H1 (cell line): ENCODE measurements around the gene GPR180. TPM values are rescaled to one million over a fixed set of nuclear protein-coding genes. Genes with fewer than 3 reads are reported as not detected.

Experiments used
- CTCF ChIA-PET: fragments of 300-600 bp; sonication (Branson Sonifier 250); formaldehyde crosslinking; loops from one replicate; lab custom pipeline; 2021; ENCODE audit not compliant: partially characterized antibody; lab: Charles Lee
- POLR2A ChIA-PET: fragments of 300-600 bp; sonication (Branson Sonifier 250); formaldehyde crosslinking; loops from one replicate; lab custom pipeline; 2021; ENCODE audit warnings: inconsistent platforms; ENCODE audit not compliant: partially characterized antibody; lab: Charles Lee
- DNase-seq, 2 experiments: peaks; one replicate each; pipeline versions ENCODE4 v3.0.0 to v3.0.0-alpha.2; 2010 to 2022; ENCODE audit warnings: low spot score in 2 of 2, low read depth in 1 of 2, mixed read lengths in 1 of 2
- FAIRE-seq: peaks from 2 replicates; lab custom pipeline; 2011; peaks lifted over from hg19 to GRCh38; lab: Jason Lieb, UNC
- H2AFZ ChIP-seq: 2 replicates; pipeline ENCODE4 v1.8.1; 2012; ENCODE audit warnings: low read length, inconsistent platforms
- H2AK5ac ChIP-seq: 2 replicates; pipeline ENCODE4 v1.6.1; 2013; ENCODE audit warnings: low read depth, low read length
- H2BK120ac ChIP-seq: replicated peaks from 2 replicates; pipeline ENCODE3; 2013; ENCODE audit warnings: low read depth, low read length, inconsistent platforms
- H2BK12ac ChIP-seq: 2 replicates; pipeline ENCODE4 v1.6.1; 2013; ENCODE audit warnings: low read depth, low read length
- H2BK15ac ChIP-seq: 2 replicates; pipeline ENCODE4 v1.6.1; 2013; ENCODE audit warnings: low read length
- H2BK20ac ChIP-seq: 2 replicates; pipeline ENCODE4 v1.6.1; 2013; ENCODE audit warnings: low read length
- H2BK5ac ChIP-seq: 2 replicates; pipeline ENCODE4 v1.6.1; 2013; ENCODE audit warnings: low read depth, low read length
- H3K14ac ChIP-seq: 2 replicates; pipeline ENCODE4 v1.6.1; 2013; ENCODE audit warnings: inconsistent platforms; ENCODE audit not compliant: insufficient read length
- H3K18ac ChIP-seq: 2 replicates; pipeline ENCODE4 v1.6.1; 2013; ENCODE audit warnings: low read length; ENCODE audit errors: extremely low read depth
- H3K23ac ChIP-seq: 2 replicates; pipeline ENCODE4 v1.6.1; 2013; ENCODE audit warnings: inconsistent platforms; ENCODE audit not compliant: insufficient read length
- H3K23me2 ChIP-seq: 2 replicates; pipeline ENCODE4 v1.6.1; 2013; ENCODE audit warnings: low read depth, low read length
- H3K27ac ChIP-seq: 2 replicates; pipeline ENCODE4 v1.6.1; 2011; ENCODE audit warnings: low read depth, low read length, inconsistent platforms
- H3K27me3 ChIP-seq, 4 experiments: replicated peaks in 1 of 4; 1 replicate in 1 of 4; 2 replicates in 3 of 4; pipeline versions ENCODE4 v1.6.1 to v1.8.1; 2011 to 2013; ENCODE audit warnings: low read length in 3 of 4, mild to moderate bottlenecking in 3 of 4, inconsistent platforms in 2 of 4, mixed read lengths in 2 of 4, moderate library complexity in 1 of 4; ENCODE audit not compliant: control insufficient read depth in 3 of 4, insufficient read depth in 3 of 4; ENCODE audit errors: extremely low read depth in 1 of 4
- H3K36me3 ChIP-seq, 4 experiments: 2 replicates each; pipeline versions ENCODE4 v1.6.1 to v1.8.1; 2011 to 2013; ENCODE audit warnings: mild to moderate bottlenecking in 4 of 4, low read length in 3 of 4, moderate library complexity in 2 of 4, control low read depth in 1 of 4, inconsistent platforms in 1 of 4; ENCODE audit not compliant: insufficient read depth in 4 of 4, control insufficient read depth in 2 of 4
- H3K4ac ChIP-seq: replicated peaks from 2 replicates; pipeline ENCODE3; 2013; ENCODE audit warnings: low read length, low read depth, mixed read lengths, inconsistent platforms; ENCODE audit not compliant: insufficient read length
- H3K4me1 ChIP-seq, 4 experiments: replicated peaks in 1 of 4; 1 replicate in 1 of 4; 2 replicates in 3 of 4; pipeline versions ENCODE4 v1.6.1 to v1.8.1; 2011 to 2013; ENCODE audit warnings: low read length in 3 of 4, inconsistent platforms in 2 of 4, mixed read lengths in 1 of 4; ENCODE audit not compliant: insufficient read depth in 4 of 4, control insufficient read depth in 3 of 4
- H3K4me2 ChIP-seq, 2 experiments: 2 replicates each; pipeline versions ENCODE4 v1.6.1 to v1.8.1; 2011 to 2013; ENCODE audit warnings: low read depth in 2 of 2, low read length in 2 of 2, control low read depth in 1 of 2, inconsistent platforms in 1 of 2, mild to moderate bottlenecking in 1 of 2; ENCODE audit not compliant: insufficient read depth in 1 of 2
- H3K4me3 ChIP-seq, 4 experiments: fragments of 200-600, 300-600 bp in 1 of 4; sonication (generic), shearing (Covaris generic), sonication (Bioruptor Twin) in 1 of 4; 2 replicates each; pipeline versions ENCODE4 v1.5.1 to v1.8.1; 2011 to 2016; ENCODE audit warnings: low read length in 4 of 4, low read depth in 3 of 4, control low read depth in 2 of 4, inconsistent platforms in 2 of 4, mild to moderate bottlenecking in 2 of 4, mixed read lengths in 1 of 4, moderate library complexity in 1 of 4; ENCODE audit not compliant: insufficient read depth in 2 of 4; ENCODE audit errors: extremely low read depth in 1 of 4
- H3K56ac ChIP-seq: replicated peaks from 2 replicates; pipeline ENCODE3; 2013; ENCODE audit warnings: low read depth, mild to moderate bottlenecking, mixed read lengths, low read length, inconsistent platforms; ENCODE audit not compliant: insufficient read length
- H3K79me1 ChIP-seq: 2 replicates; pipeline ENCODE4 v1.6.1; 2013; ENCODE audit warnings: low read depth, low read length, control low read depth
- H3K79me2 ChIP-seq, 2 experiments: 2 replicates each; pipeline versions ENCODE4 v1.6.1 to v1.8.1; 2012 to 2013; ENCODE audit warnings: low read length in 2 of 2, mild to moderate bottlenecking in 2 of 2, inconsistent platforms in 1 of 2; ENCODE audit not compliant: insufficient read depth in 2 of 2, control insufficient read depth in 1 of 2
- H3K9ac ChIP-seq, 4 experiments: replicated peaks in 1 of 4; 1 replicate in 1 of 4; 2 replicates in 3 of 4; pipeline versions ENCODE4 v1.6.1 to v1.8.1; 2011 to 2013; ENCODE audit warnings: low read depth in 3 of 4, low read length in 3 of 4, control low read depth in 2 of 4, mild to moderate bottlenecking in 2 of 4, moderate library complexity in 2 of 4, inconsistent platforms in 1 of 4; ENCODE audit errors: extremely low read depth in 1 of 4
- H3K9me3 ChIP-seq, 2 experiments: 2 replicates each; pipeline versions ENCODE4 v1.6.1 to v1.8.1; 2012 to 2013; ENCODE audit warnings: mild to moderate bottlenecking in 2 of 2, moderate library complexity in 2 of 2, control low read depth in 1 of 2, inconsistent platforms in 1 of 2, low read depth in 1 of 2, low read length in 1 of 2, mixed read lengths in 1 of 2; ENCODE audit not compliant: insufficient read depth in 2 of 2
- H4K20me1 ChIP-seq, 2 experiments: replicated peaks in 1 of 2; 2 replicates each; pipeline versions ENCODE3 to v1.8.1; 2011 to 2013; ENCODE audit warnings: inconsistent platforms in 2 of 2, low read length in 2 of 2, mild to moderate bottlenecking in 1 of 2; ENCODE audit not compliant: insufficient read depth in 2 of 2, control insufficient read depth in 1 of 2
- H4K5ac ChIP-seq: 2 replicates; pipeline ENCODE4 v1.6.1; 2013; ENCODE audit warnings: low read length, low read depth, mixed read lengths, inconsistent platforms; ENCODE audit not compliant: insufficient read length
- H4K8ac ChIP-seq: 2 replicates; pipeline ENCODE4 v1.8.0; 2013; ENCODE audit warnings: mild to moderate bottlenecking, moderate library complexity, low read length, inconsistent platforms; ENCODE audit not compliant: insufficient read depth; ENCODE audit errors: extremely low read depth
- H4K91ac ChIP-seq: replicated peaks from 2 replicates; pipeline ENCODE3; 2013; ENCODE audit warnings: low read length, mixed read lengths, inconsistent platforms; ENCODE audit not compliant: insufficient read length
- CEBPB ChIP-seq: IDR thresholded peaks from 2 replicates; pipeline ENCODE4 v1.6.1; 2012; ENCODE audit warnings: low read depth, low read length
- EP300 ChIP-seq, 2 experiments: IDR thresholded peaks; 1 replicate in 1 of 2; 2 replicates in 1 of 2; pipeline ENCODE4 v1.6.1; 2011 to 2012; ENCODE audit warnings: low read depth in 2 of 2, low read length in 2 of 2, mild to moderate bottlenecking in 2 of 2, borderline replicate concordance in 1 of 2, inconsistent platforms in 1 of 2, moderate library complexity in 1 of 2
- FOSL1 ChIP-seq: IDR thresholded peaks from 2 replicates; pipeline ENCODE4 v1.6.1; 2011; ENCODE audit warnings: mild to moderate bottlenecking, low read depth, low read length, moderate library complexity; ENCODE audit not compliant: insufficient read depth
- HDAC2 ChIP-seq, 2 experiments: fragments of 300-600 bp in 1 of 2; sonication (generic) in 1 of 2; IDR thresholded peaks; 2 replicates each; pipeline ENCODE4 v1.6.1; 2011 to 2012; ENCODE audit warnings: low read depth in 2 of 2, low read length in 2 of 2, mild to moderate bottlenecking in 2 of 2, moderate library complexity in 2 of 2, borderline replicate concordance in 1 of 2, inconsistent platforms in 1 of 2
- KDM4A ChIP-seq: IDR thresholded peaks from one replicate; pipeline ENCODE4 v1.7.1; 2012; ENCODE audit warnings: low read depth, mild to moderate bottlenecking, moderate library complexity, low read length, inconsistent platforms; ENCODE audit not compliant: severe bottlenecking
- KDM5A ChIP-seq: fragments of 200-600 bp; IDR thresholded peaks from 2 replicates; pipeline ENCODE4 v1.7.1; 2012; ENCODE audit warnings: mild to moderate bottlenecking, low read length, inconsistent platforms, mixed read lengths
- RAD21 ChIP-seq, 2 experiments: IDR thresholded peaks in 1 of 2; conservative IDR thresholded peaks in 1 of 2; 2 replicates each; pipeline ENCODE4 v1.6.1; 2011; ENCODE audit warnings: low read depth in 2 of 2, low read length in 2 of 2, improper control_type of control experiment in 1 of 2, inconsistent platforms in 1 of 2, mild to moderate bottlenecking in 1 of 2, moderate library complexity in 1 of 2
- SIN3A ChIP-seq, 2 experiments: IDR thresholded peaks in 1 of 2; conservative IDR thresholded peaks in 1 of 2; 2 replicates each; pipeline ENCODE4 v1.6.1; 2011 to 2012; ENCODE audit warnings: low read length in 2 of 2, improper control_type of control experiment in 1 of 2, low read depth in 1 of 2, mild to moderate bottlenecking in 1 of 2
- SIRT6 ChIP-seq: IDR thresholded peaks from one replicate; pipeline ENCODE4 v1.7.1; 2012; ENCODE audit warnings: low read length, inconsistent platforms
- SUZ12 ChIP-seq: fragments of 200-600 bp; sonication (generic); IDR thresholded peaks from 2 replicates; pipeline ENCODE4 v1.6.1; 2012; ENCODE audit warnings: mild to moderate bottlenecking, inconsistent platforms, low read length, moderate library complexity, mixed read lengths
- TBP ChIP-seq: IDR thresholded peaks from 2 replicates; pipeline ENCODE4 v1.6.1; 2011; ENCODE audit warnings: low read depth, low read length, improper control_type of control experiment
- USF2 ChIP-seq: IDR thresholded peaks from 2 replicates; pipeline ENCODE4 v1.6.1; 2011; ENCODE audit warnings: low read length, improper control_type of control experiment
- ZNF274 ChIP-seq: IDR thresholded peaks from 2 replicates; pipeline ENCODE4 v1.7.0; 2012; ENCODE audit warnings: low read length, borderline replicate concordance; ENCODE audit errors: extremely low read depth
- polyA plus RNA-seq, 7 experiments: library from polyadenylated mRNA; depleted of rRNA in 3 of 7; stranded (reverse) in 5 of 7; unstranded in 2 of 7; fragments of >200 nt in 5 of 7; fragments of 200-250 nt in 2 of 7; gene quantifications; 1 replicate in 5 of 7; 2 replicates in 1 of 7; 4 replicates in 1 of 7; pipeline versions ENCODE4 v1.2.1 to v1.2.3, GENCODE V29; 2011 to 2013; ENCODE audit warnings: missing spikeins in 2 of 7, mixed read lengths in 2 of 7
- total RNA-seq: library from RNA; stranded (reverse); fragmentation: NEBNext Ultra II Directional; extraction: Animal tissue kit (Norgen Biotek cat#: 25700); gene quantifications from 2 replicates; pipeline ENCODE4 v1.2.1, GENCODE V29; 2021

GPR180 gene
- total and polyA plus RNA-seq, 2 of the 8 experiments (the other 6 are each of a cell fraction or from before 2014, with no cell fraction given): 1.8 to 4.8 TPM

- Histone ChIP-seq H2AFZ (no peak overlapping the region), H4K20me1 (no peaks in the 10 kb centered on the region), H3K79me2 (no peaks in the 10 kb centered on the region), H3K27ac (no peak overlapping the region), H3K36me3 (no peaks in the 10 kb centered on the region), H3K4me1 (peaks cover 0 to 9% (median 6%) of the 10 kb centered on the region in 4 experiments; a peak in 4 of 7 replicates), H2BK15ac (no peak overlapping the region), H3K18ac (no peak overlapping the region), H3K79me1 (no peaks in the 10 kb centered on the region), H4K8ac (no peak overlapping the region), H3K9me3 (no peaks in the 10 kb centered on the region), H3K4me3 (no peak overlapping the region), H2BK5ac (no peak overlapping the region), H3K4me2 (no peak overlapping the region), H3K9ac (no peak overlapping the region), H2AK5ac (no peak overlapping the region), H3K27me3 (no peaks in the 10 kb centered on the region), H3K23ac (no peak overlapping the region), H3K23me2 (no peaks in the 10 kb centered on the region), H2BK20ac (no peak overlapping the region), H3K14ac (no peak overlapping the region), H4K5ac (no peak overlapping the region), H2BK12ac (no peak overlapping the region), H3K4ac (no peak overlapping the region), H2BK120ac (no peak overlapping the region), H3K56ac (no peak overlapping the region), H4K91ac (no peak overlapping the region)
- no peak for DNase-seq
- ChIA-PET POLR2A (interaction anchor here (1.0 kb wide), 1 partner anchor 47 kb away, joined by 4 read pairs; no protein-coding TSS in a partner anchor), CTCF (interaction anchor here (0.6 to 4.4 kb wide), 25 partner anchors 8 to 1930 kb away, joined by 3 to 27 read pairs (median 5); no protein-coding TSS in a partner anchor)
- no peak for FAIRE-seq
- TF ChIP-seq KDM5A: no peak
- TF ChIP-seq SUZ12: no peak
- TF ChIP-seq FOSL1: no peak
- TF ChIP-seq HDAC2 (IDR thresholded peaks at IDR 0.05; ENCODE audit: borderline replicate concordance in 1 of 2, low read depth in 2 of 2, low read length in 2 of 2): no peak
- no peak for TF ChIP-seq SIRT6
- no peak for TF ChIP-seq USF2
- no peak for TF ChIP-seq TBP
- TF ChIP-seq CEBPB: no peak
- no peak for TF ChIP-seq SIN3A (conservative IDR thresholded peaks at IDR 0.05 in 1 of 2, IDR thresholded peaks at IDR 0.05 in 1 of 2; ENCODE audit: low read depth in 1 of 2, low read length in 2 of 2)
- no peak for TF ChIP-seq KDM4A
- no peak for TF ChIP-seq RAD21 (IDR thresholded peaks at IDR 0.05 in 1 of 2, conservative IDR thresholded peaks at IDR 0.05 in 1 of 2; ENCODE audit: low read depth in 2 of 2, low read length in 2 of 2)
- no peak for TF ChIP-seq EP300 (IDR thresholded peaks at IDR 0.05; ENCODE audit: borderline replicate concordance in 1 of 2, low read depth in 2 of 2, low read length in 2 of 2)
- no peak for TF ChIP-seq ZNF274
Observed at GRCh38 chr13:94659598-94659946, 57.9 kb downstream of the GPR180 start.
